HG03558 (cell line): ENCODE data around the gene SLC7A14.

Source experiments
- ATAC-seq: cut with Tn5 transposase; IDR thresholded peaks from one replicate; pipeline ENCODE4 v1.9.1; 2021; ENCODE audit warnings: moderate number of reproducible peaks; ENCODE audit not compliant: unreplicated experiment; ENCODE audit errors: extremely low read depth

The SLC7A14 gene

GRCh38 chr3:170477395-170477794, 108.5 kb downstream of the SLC7A14 start:
- ATAC-seq, result no peak

GRCh38 chr3:170476291-170476690, 109.6 kb downstream of the SLC7A14 start:
- no peak for ATAC-seq

- no peak for ATAC-seq
These were observed 110.7 kb downstream of the SLC7A14 start for GRCh38 chr3:170475092-170475685.

GRCh38 chr3:170473358-170473757, 112.5 kb downstream of the SLC7A14 start:
- no peak for ATAC-seq

- no peak for ATAC-seq
These were observed 114.7 kb downstream of the SLC7A14 start for GRCh38 chr3:170471149-170471548.

GRCh38 chr3:170470063-170471016, 115.5 kb downstream of the SLC7A14 start:
- ATAC-seq, result no peak

GRCh38 chr3:170469151-170470062, 116.5 kb downstream of the SLC7A14 start:
- no peak for ATAC-seq

GRCh38 chr3:170467571-170468147, 118.2 kb downstream of the SLC7A14 start:
- ATAC-seq, result no peak

GRCh38 chr3:170467007-170467406, 118.9 kb downstream of the SLC7A14 start:
- ATAC-seq, result no peak

GRCh38 chr3:170465955-170466354, 119.9 kb downstream of the SLC7A14 start:
- no peak for ATAC-seq

- ATAC-seq, result no peak
These were observed 122.9 kb downstream of the SLC7A14 start for GRCh38 chr3:170463011-170463410.

- ATAC-seq, result no peak
These were observed 127.6 kb downstream of the SLC7A14 start for GRCh38 chr3:170458285-170458684.

- ATAC-seq, result no peak
These were observed 131.4 kb downstream of the SLC7A14 start for GRCh38 chr3:170454509-170454908.

- ATAC-seq, result no peak
These were observed 135.8 kb downstream of the SLC7A14 start for GRCh38 chr3:170450039-170450438.

- no peak for ATAC-seq
These were observed 137.3 kb downstream of the SLC7A14 start for GRCh38 chr3:170448584-170448983.

- no peak for ATAC-seq
These were observed 142.4 kb downstream of the SLC7A14 start for GRCh38 chr3:170443457-170443856.

- no peak for ATAC-seq
These were observed 142.9 kb downstream of the SLC7A14 start for GRCh38 chr3:170442947-170443346.

- ATAC-seq, result no peak
These were observed 144.5 kb downstream of the SLC7A14 start for GRCh38 chr3:170441412-170441811.

GRCh38 chr3:170440344-170440743, 145.5 kb downstream of the SLC7A14 start:
- no peak for ATAC-seq

- ATAC-seq, result no peak
These were observed 147.0 kb downstream of the SLC7A14 start for GRCh38 chr3:170438836-170439235.
